ENCODE measurements around the gene ANKRD44.

GRCh38 chr2:197165020-197165419 lies 145.6 kb downstream of the ANKRD44 start:
- TF ChIP-seq, protein P1, sequence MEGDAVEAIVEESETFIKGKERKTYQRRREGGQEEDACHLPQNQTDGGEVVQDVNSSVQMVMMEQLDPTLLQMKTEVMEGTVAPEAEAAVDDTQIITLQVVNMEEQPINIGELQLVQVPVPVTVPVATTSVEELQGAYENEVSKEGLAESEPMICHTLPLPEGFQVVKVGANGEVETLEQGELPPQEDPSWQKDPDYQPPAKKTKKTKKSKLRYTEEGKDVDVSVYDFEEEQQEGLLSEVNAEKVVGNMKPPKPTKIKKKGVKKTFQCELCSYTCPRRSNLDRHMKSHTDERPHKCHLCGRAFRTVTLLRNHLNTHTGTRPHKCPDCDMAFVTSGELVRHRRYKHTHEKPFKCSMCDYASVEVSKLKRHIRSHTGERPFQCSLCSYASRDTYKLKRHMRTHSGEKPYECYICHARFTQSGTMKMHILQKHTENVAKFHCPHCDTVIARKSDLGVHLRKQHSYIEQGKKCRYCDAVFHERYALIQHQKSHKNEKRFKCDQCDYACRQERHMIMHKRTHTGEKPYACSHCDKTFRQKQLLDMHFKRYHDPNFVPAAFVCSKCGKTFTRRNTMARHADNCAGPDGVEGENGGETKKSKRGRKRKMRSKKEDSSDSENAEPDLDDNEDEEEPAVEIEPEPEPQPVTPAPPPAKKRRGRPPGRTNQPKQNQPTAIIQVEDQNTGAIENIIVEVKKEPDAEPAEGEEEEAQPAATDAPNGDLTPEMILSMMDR (IDR thresholded peaks at IDR 0.05; ENCODE audit: low read depth, low read length, poor library complexity, severe bottlenecking), result no peak
- TF ChIP-seq EZH2phosphoT487 (IDR thresholded peaks at IDR 0.05; ENCODE audit: borderline replicate concordance, low read length), result no peak

All from DOHH2 (cell line).